ENCODE data around the gene RNF207. TPM values are rescaled to one million over a fixed set of nuclear protein-coding genes. Genes with fewer than 3 reads are reported as not detected.

Gene RNF207
- total and polyA plus RNA-seq, 4 donors: 8.0 to 14.4 (median 12.3) TPM

DNA sequence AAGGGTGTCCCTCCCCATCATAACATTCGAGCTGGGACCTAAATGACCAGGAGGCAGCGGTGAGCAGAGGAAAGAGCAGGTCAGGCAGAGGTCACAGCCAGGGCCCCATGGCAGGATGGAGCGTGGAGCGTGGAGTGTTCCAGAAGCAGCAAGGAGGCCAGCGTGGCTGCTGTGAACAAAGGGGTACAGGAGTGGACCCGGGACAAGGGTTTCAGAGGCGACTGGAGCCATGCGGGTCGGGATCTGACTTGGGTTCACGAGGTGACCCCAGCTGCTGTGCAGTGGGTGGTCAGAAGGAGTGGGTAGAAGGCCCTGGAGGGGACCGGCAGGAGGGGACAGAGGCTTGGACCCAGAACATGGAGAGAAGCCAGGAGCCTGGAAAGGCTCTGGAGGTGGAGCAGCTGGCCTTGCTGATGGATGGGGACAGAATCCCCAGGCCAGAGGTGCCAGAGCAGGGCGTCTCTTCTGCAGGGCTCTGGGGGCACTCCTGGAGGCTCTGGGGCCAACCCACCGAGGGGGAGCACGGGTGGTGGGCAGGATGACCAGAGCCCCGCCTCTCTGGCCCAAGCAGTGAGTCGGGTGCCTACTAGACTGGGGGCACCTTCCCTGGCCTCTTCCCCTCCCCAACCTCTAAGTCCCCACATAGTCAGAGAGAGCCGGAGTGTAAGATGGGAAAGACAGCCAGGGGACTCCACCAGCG lies 28.1 kb upstream of the RNF207 start:
- H3K4me3 ChIP-seq: no peak overlapping the region
- H3K27ac ChIP-seq (ENCODE audit: low read depth in 1 of 2, low read length in 1 of 2): no peak overlapping the region
- TF ChIP-seq, protein P1, sequence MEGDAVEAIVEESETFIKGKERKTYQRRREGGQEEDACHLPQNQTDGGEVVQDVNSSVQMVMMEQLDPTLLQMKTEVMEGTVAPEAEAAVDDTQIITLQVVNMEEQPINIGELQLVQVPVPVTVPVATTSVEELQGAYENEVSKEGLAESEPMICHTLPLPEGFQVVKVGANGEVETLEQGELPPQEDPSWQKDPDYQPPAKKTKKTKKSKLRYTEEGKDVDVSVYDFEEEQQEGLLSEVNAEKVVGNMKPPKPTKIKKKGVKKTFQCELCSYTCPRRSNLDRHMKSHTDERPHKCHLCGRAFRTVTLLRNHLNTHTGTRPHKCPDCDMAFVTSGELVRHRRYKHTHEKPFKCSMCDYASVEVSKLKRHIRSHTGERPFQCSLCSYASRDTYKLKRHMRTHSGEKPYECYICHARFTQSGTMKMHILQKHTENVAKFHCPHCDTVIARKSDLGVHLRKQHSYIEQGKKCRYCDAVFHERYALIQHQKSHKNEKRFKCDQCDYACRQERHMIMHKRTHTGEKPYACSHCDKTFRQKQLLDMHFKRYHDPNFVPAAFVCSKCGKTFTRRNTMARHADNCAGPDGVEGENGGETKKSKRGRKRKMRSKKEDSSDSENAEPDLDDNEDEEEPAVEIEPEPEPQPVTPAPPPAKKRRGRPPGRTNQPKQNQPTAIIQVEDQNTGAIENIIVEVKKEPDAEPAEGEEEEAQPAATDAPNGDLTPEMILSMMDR (IDR thresholded peaks at IDR 0.05; ENCODE audit: control extremely low read depth, extremely low read depth): no peak
- no peak for DNase-seq
- H3K9me3 ChIP-seq (ENCODE audit: control insufficient read depth in 4 of 4, insufficient read depth in 3 of 4, low read length in 3 of 4): peaks cover 0 to 6% (median 0%) of the 10 kb centered on the region in 4 donors
- no peak overlapping the region for H3K9ac ChIP-seq (ENCODE audit: insufficient read depth in 1 of 2, low read length in 2 of 2)
- no peak for ATAC-seq (ENCODE audit: insufficient read depth, low FRiP score)
- no peaks in the 10 kb centered on the region for H3K36me3 ChIP-seq (ENCODE audit: control insufficient read depth in 4 of 4, insufficient read depth in 4 of 4, low read length in 4 of 4)
- H3K27me3 ChIP-seq (ENCODE audit: control insufficient read depth in 3 of 3, insufficient read depth in 3 of 3, low read length in 2 of 3): peaks cover 10 to 53% (median 29%) of the 10 kb centered on the region in 3 donors
- 72 to 80% methylated on average over 17 to 18 of the region's 18 CpGs for WGBS, 2 donors
- peaks cover 0 to 15% (median 0%) of the 10 kb centered on the region in 5 donors for H3K4me1 ChIP-seq (ENCODE audit: control insufficient read depth in 5 of 5, insufficient read depth in 5 of 5, low read length in 5 of 5)

- DNase-seq (no peak), ATAC-seq (ENCODE audit: insufficient read depth, low FRiP score) (no peak)
- H3K9me3 ChIP-seq (ENCODE audit: control insufficient read depth in 4 of 4, insufficient read depth in 3 of 4, low read length in 3 of 4): peaks cover 0 to 6% (median 0%) of the 10 kb centered on the region in 4 donors
- peaks cover 0 to 15% (median 0%) of the 10 kb centered on the region in 5 donors for H3K4me1 ChIP-seq (ENCODE audit: control insufficient read depth in 5 of 5, insufficient read depth in 5 of 5, low read length in 5 of 5)
- no peak overlapping the region for H3K4me3 ChIP-seq
- no peak overlapping the region for H3K27ac ChIP-seq (ENCODE audit: low read depth in 1 of 2, low read length in 1 of 2)
- peaks cover 10 to 53% (median 29%) of the 10 kb centered on the region in 3 donors for H3K27me3 ChIP-seq (ENCODE audit: control insufficient read depth in 3 of 3, insufficient read depth in 3 of 3, low read length in 2 of 3)
- H3K36me3 ChIP-seq (ENCODE audit: control insufficient read depth in 4 of 4, insufficient read depth in 4 of 4, low read length in 4 of 4): no peaks in the 10 kb centered on the region
- no peak overlapping the region for H3K9ac ChIP-seq (ENCODE audit: insufficient read depth in 1 of 2, low read length in 2 of 2)
- TF ChIP-seq, protein P1 (IDR thresholded peaks at IDR 0.05; ENCODE audit: control extremely low read depth, extremely low read depth): no peak
- 3 to 7% methylated on average over 26 to 51 of the region's 51 CpGs for WGBS, 2 donors
Observed at GRCh38 chr1:6178751-6179563, 27.0 kb upstream of the RNF207 start.

DNA sequence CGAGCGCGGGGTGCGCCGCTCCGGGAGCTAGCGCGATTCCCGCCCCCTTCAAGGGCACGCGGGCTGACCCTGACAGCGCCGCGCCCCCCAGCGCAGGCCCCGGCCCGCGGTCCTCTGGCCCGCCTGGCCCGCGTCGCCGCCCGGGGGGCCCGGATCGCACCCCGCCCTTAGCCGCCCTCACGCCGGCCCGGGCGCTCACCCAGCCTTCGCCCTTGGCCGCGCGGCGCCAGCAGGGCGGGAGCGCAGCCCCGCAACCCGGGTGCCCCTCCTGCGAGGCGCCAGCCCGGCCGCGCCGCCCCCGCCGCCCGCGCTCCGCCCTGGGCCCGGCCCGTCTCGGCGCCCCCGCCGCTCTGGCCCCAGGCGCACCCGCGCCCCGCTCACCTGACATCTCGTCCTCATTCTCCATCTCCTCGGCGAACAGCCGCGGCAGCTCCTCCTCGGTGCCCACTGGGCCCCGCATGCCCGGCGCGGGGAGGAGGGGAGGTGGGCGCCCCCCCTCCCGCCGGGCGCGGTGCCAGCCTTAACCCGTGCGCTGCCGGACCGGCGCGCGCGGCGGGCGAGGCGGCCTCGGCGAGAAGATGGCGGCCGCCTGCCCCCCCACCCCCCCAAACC lies 26.2 kb upstream of the RNF207 start:
- H3K4me1 ChIP-seq (ENCODE audit: control insufficient read depth in 5 of 5, insufficient read depth in 5 of 5, low read length in 5 of 5): peaks cover 0 to 18% (median 0%) of the 10 kb centered on the region in 5 donors
- TF ChIP-seq, protein P1 (IDR thresholded peaks at IDR 0.05; ENCODE audit: control extremely low read depth, extremely low read depth): no peak
- WGBS, 2 donors: 0 to 2% methylated on average over 34 to 92 of the region's 92 CpGs
- no peak overlapping the region for H3K4me3 ChIP-seq
- H3K27ac ChIP-seq (ENCODE audit: low read depth in 1 of 2, low read length in 1 of 2): no peak overlapping the region
- H3K9me3 ChIP-seq (ENCODE audit: control insufficient read depth in 4 of 4, insufficient read depth in 3 of 4, low read length in 3 of 4): peaks cover 0 to 6% (median 0%) of the 10 kb centered on the region in 4 donors
- DNase-seq (no peak), ATAC-seq (ENCODE audit: insufficient read depth, low FRiP score) (no peak)
- peaks cover 0 to 5% (median under 1%) of the 10 kb centered on the region in 4 donors for H3K36me3 ChIP-seq (ENCODE audit: control insufficient read depth in 4 of 4, insufficient read depth in 4 of 4, low read length in 4 of 4)
- no peak overlapping the region for H3K9ac ChIP-seq (ENCODE audit: insufficient read depth in 1 of 2, low read length in 2 of 2)
- peaks cover 10 to 53% (median 29%) of the 10 kb centered on the region in 3 donors for H3K27me3 ChIP-seq (ENCODE audit: control insufficient read depth in 3 of 3, insufficient read depth in 3 of 3, low read length in 2 of 3)
